Measurements from ENCODE around the gene IPO11. TPM values are rescaled to one million over a fixed set of nuclear protein-coding genes. Genes with fewer than 3 reads are reported as not detected.

Gene IPO11
- total and polyA plus RNA-seq, 2 of the 4 experiments (the other 2 are of a cell fraction), result 12.6 to 40.0 TPM

GRCh38 chr5:62645223-62645622 is 232.7 kb downstream of the IPO11 start:
- Histone ChIP-seq H2BK5ac (ENCODE audit: low read depth, low read length, poor library complexity, severe bottlenecking) (no peak overlapping the region), H2BK15ac (ENCODE audit: low read depth, low read length) (no peak overlapping the region), H3K9me3 (ENCODE audit: control insufficient read depth, insufficient read depth, low read length) (no peaks in the 10 kb centered on the region), H3K18ac (ENCODE audit: low read depth, low read length) (no peak overlapping the region), H3K9ac (ENCODE audit: low read depth, low read length) (no peak overlapping the region), H3K27ac (ENCODE audit: insufficient read depth, low read length) (no peak overlapping the region), H2BK20ac (ENCODE audit: low read depth, low read length) (no peak overlapping the region), H3K9me1 (ENCODE audit: insufficient read depth, low read length) (no peaks in the 10 kb centered on the region; the same call in 1 of the 2 replicates), H3K23ac (ENCODE audit: low read depth, low read length) (no peak overlapping the region), H3K27me3 (ENCODE audit: control insufficient read depth, insufficient read depth, low read length) (no peaks in the 10 kb centered on the region), H3K56ac (ENCODE audit: extremely low read depth, insufficient read depth, low read length) (no peak overlapping the region), H3K4me3 (ENCODE audit: insufficient read depth, low read depth, low read length) (no peak overlapping the region), H3K14ac (replicated peaks; ENCODE audit: low read depth, low read length) (no peak overlapping the region), H3K4me1 (ENCODE audit: control insufficient read depth, insufficient read depth, low read length) (no peaks in the 10 kb centered on the region), H2AK9ac (replicated peaks; ENCODE audit: low read depth, low read length, poor library complexity) (no peak overlapping the region), H3K4ac (ENCODE audit: low read depth, low read length) (no peak overlapping the region), H4K8ac (ENCODE audit: low read depth in 2 of 2, low read length in 2 of 2) (no peak overlapping the region), H2AK5ac (ENCODE audit: low read depth, low read length) (no peak overlapping the region), H4K20me1 (ENCODE audit: insufficient read depth, low read length) (no peaks in the 10 kb centered on the region), H3K79me1 (ENCODE audit: low read depth in 1 of 2, low read length in 2 of 2) (no peaks in the 10 kb centered on the region), H4K5ac (ENCODE audit: low read depth, low read length) (no peak overlapping the region), H3K4me2 (ENCODE audit: low read depth, low read length) (no peak overlapping the region), H3K36me3 (ENCODE audit: control insufficient read depth, insufficient read depth, low read length) (no peaks in the 10 kb centered on the region), H2AFZ (replicated peaks; ENCODE audit: low read length, poor library complexity) (no peak overlapping the region), H4K91ac (ENCODE audit: insufficient read depth, low read depth, low read length) (no peak overlapping the region), H2BK120ac (ENCODE audit: low read depth, low read length) (no peak overlapping the region)
- POLR2A ChIA-PET (ENCODE audit: unreplicated experiment), result no interaction called here
- in situ Hi-C loops (cut with MboI; ENCODE audit: low sequenced_read_pairs) (no loop called here), dilution Hi-C loops (cut with HindIII; ENCODE audit: low sequenced_read_pairs, unreplicated experiment) (no loop called here), intact Hi-C loops (cut with micrococcal nuclease) (no loop called here)
- DNase-seq (no peak), ATAC-seq (ENCODE audit: low read depth) (no peak)
- no CpG with 5 or more reads among the region's 3 CpGs for WGBS, 2 experiments (ENCODE audit: extremely low coverage in 2 of 2, insufficient read length in 1 of 2)
- BruUV-seq (replicated peaks), result no TSS peak
- no peak for TF ChIP-seq MAZ (IDR thresholded peaks at IDR 0.05; ENCODE audit: borderline replicate concordance, low read depth, low read length)
- TF ChIP-seq POLR2A (IDR thresholded peaks at IDR 0.05; ENCODE audit: low read depth, low read length), result no peak
- no peak for TF ChIP-seq MAFK (IDR thresholded peaks at IDR 0.05; ENCODE audit: low read depth, low read length)
- no peak for TF ChIP-seq RFX5 (IDR thresholded peaks at IDR 0.05; ENCODE audit: low read depth, low read length)
- TF ChIP-seq CTCF (conservative IDR thresholded peaks at IDR 0.05; ENCODE audit: low read depth, low read length), result no peak
- TF ChIP-seq CEBPB (IDR thresholded peaks at IDR 0.05; ENCODE audit: low read depth, low read length), result no peak
- no peak for TF ChIP-seq CHD1 (IDR thresholded peaks at IDR 0.05; ENCODE audit: low read depth, low read length)
- TF ChIP-seq, protein P1, sequence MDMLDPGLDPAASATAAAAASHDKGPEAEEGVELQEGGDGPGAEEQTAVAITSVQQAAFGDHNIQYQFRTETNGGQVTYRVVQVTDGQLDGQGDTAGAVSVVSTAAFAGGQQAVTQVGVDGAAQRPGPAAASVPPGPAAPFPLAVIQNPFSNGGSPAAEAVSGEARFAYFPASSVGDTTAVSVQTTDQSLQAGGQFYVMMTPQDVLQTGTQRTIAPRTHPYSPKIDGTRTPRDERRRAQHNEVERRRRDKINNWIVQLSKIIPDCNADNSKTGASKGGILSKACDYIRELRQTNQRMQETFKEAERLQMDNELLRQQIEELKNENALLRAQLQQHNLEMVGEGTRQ (IDR thresholded peaks at IDR 0.05; ENCODE audit: low read depth, low read length), result no peak
- TF ChIP-seq MXI1 (IDR thresholded peaks at IDR 0.05; ENCODE audit: borderline replicate concordance, low read depth, low read length), result no peak
- CTCF ChIA-PET, result no interaction called here

All from IMR-90 (cell line).